H1 (cell line): ENCODE results near the gene GUCY1A2. TPM values are rescaled to one million over a fixed set of nuclear protein-coding genes. Genes with fewer than 3 reads are reported as not detected.

Experiments
- CHD7 ChIP-seq: fragments of 300-600 bp; sonication (generic); IDR thresholded peaks from 2 replicates; pipeline ENCODE4 v1.7.1; 2012; ENCODE audit warnings: low read length, moderate library complexity, mild to moderate bottlenecking, inconsistent platforms; ENCODE audit not compliant: insufficient replicate concordance
- CREB1 ChIP-seq: IDR thresholded peaks from 2 replicates; pipeline ENCODE4 v1.6.1; 2012; ENCODE audit warnings: inconsistent platforms
- POLR2AphosphoS5 ChIP-seq: IDR thresholded peaks from 2 replicates; pipeline ENCODE4 v1.6.1; 2011; ENCODE audit warnings: low read depth, low read length
- POU5F1 ChIP-seq: IDR thresholded peaks from 2 replicates; pipeline ENCODE4 v1.6.1; 2011; ENCODE audit warnings: low read depth, mild to moderate bottlenecking, low read length, moderate library complexity
- RFX5 ChIP-seq: IDR thresholded peaks from 2 replicates; pipeline ENCODE4 v1.6.1; 2011; ENCODE audit warnings: low read depth, low read length, improper control_type of control experiment, borderline replicate concordance
- SIN3A ChIP-seq, 2 experiments: IDR thresholded peaks in 1 of 2; conservative IDR thresholded peaks in 1 of 2; 2 replicates each; pipeline ENCODE4 v1.6.1; 2011 to 2012; ENCODE audit warnings: low read length in 2 of 2, improper control_type of control experiment in 1 of 2, low read depth in 1 of 2, mild to moderate bottlenecking in 1 of 2
- SIX5 ChIP-seq: IDR thresholded peaks from 2 replicates; pipeline ENCODE4 v1.6.1; 2011; ENCODE audit warnings: mild to moderate bottlenecking, low read depth, low read length
- polyA plus RNA-seq, 7 experiments: library from polyadenylated mRNA; depleted of rRNA in 3 of 7; stranded (reverse) in 5 of 7; unstranded in 2 of 7; fragments of >200 nt in 5 of 7; fragments of 200-250 nt in 2 of 7; gene quantifications; 1 replicate in 5 of 7; 2 replicates in 1 of 7; 4 replicates in 1 of 7; pipeline versions ENCODE4 v1.2.1 to v1.2.3, GENCODE V29; 2011 to 2013; ENCODE audit warnings: missing spikeins in 2 of 7, mixed read lengths in 2 of 7
- total RNA-seq: library from RNA; stranded (reverse); fragmentation: NEBNext Ultra II Directional; extraction: Animal tissue kit (Norgen Biotek cat#: 25700); gene quantifications from 2 replicates; pipeline ENCODE4 v1.2.1, GENCODE V29; 2021

Gene GUCY1A2
- total and polyA plus RNA-seq, 2 of the 8 experiments (the other 6 are each of a cell fraction or from before 2014, with no cell fraction given) = 0.11 to 1.9 TPM

DNA sequence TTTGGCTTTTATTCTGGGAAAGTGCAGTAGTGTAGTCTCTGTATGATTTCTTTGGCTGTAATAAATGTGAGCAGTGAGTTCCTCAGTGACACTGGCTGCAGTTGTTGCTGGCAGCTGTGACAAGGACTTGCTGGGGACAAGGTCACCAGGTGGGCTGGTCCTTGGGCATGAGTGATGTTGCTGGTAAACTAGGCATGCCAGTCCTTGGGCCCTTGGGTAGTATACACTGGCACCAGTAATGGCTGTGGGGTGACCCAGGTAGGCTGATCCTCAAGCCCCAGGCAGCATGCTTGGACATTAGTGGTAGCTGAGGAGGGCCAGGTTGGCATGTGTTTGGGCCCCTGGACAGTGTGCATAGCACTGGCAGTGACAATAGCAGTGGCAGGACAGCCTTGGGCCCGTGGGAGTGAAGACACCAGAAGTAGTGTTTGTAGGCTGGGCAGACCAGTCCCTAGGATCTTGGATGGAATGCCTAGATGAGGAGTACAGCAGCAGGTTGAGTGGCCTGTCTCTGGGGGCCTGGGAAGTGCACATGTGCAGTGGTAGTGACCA lies 164.3 kb downstream of the GUCY1A2 start (continued):
- TF ChIP-seq CHD7 (no peak), SIN3A (conservative IDR thresholded peaks at IDR 0.05 in 1 of 2, IDR thresholded peaks at IDR 0.05 in 1 of 2; ENCODE audit: low read depth in 1 of 2, low read length in 2 of 2) (no peak), SIX5 (no peak), RFX5 (no peak), POLR2AphosphoS5 (no peak), CREB1 (no peak), POU5F1 (no peak)
